SK-N-SH (cell line): Measurements from ENCODE around the gene UVRAG.

Source experiments
- CTCF ChIP-seq: fragments of 200-600 bp; sonication (generic); IDR thresholded peaks from 2 replicates; pipeline ENCODE4 v1.6.1; 2017; ENCODE audit warnings: antibody characterized with exemption, mild to moderate bottlenecking, moderate library complexity
- EZH2phosphoT487 ChIP-seq: fragments of 200-600 bp; sonication (generic); IDR thresholded peaks from 2 replicates; pipeline ENCODE4 v1.6.1; 2017; ENCODE audit warnings: low read depth, mixed run types, mild to moderate bottlenecking, antibody characterized with exemption, moderate library complexity, borderline replicate concordance
- MEF2A ChIP-seq: IDR thresholded peaks from 2 replicates; pipeline ENCODE4 v1.4.0; 2012; ENCODE audit warnings: low read depth, borderline replicate concordance
- POLR2AphosphoS5 ChIP-seq: IDR thresholded peaks from 2 replicates; pipeline ENCODE4 v1.6.1; 2012; ENCODE audit warnings: low read depth, low read length
- RFX5 ChIP-seq: IDR thresholded peaks from 2 replicates; pipeline ENCODE4 v1.6.1; 2012; ENCODE audit warnings: mild to moderate bottlenecking, improper control_type of control experiment, low read length

GRCh38 chr11:76026281-76026680 lies 211.3 kb downstream of the UVRAG start:
- TF ChIP-seq POLR2AphosphoS5, result no peak
- TF ChIP-seq RFX5, result no peak
- TF ChIP-seq MEF2A, result no peak
- no peak for TF ChIP-seq CTCF
- TF ChIP-seq EZH2phosphoT487, result no peak
